Loucy (cell line): Measurements from ENCODE around the gene ACVR2B.
"Not testable (repeated sequence)": the region's sequence is repeated elsewhere in the genome, so short reads cannot be mapped to it uniquely, and the experiment has no call there.

ENCODE experiments used
- EZH2phosphoT487 ChIP-seq: fragments of 200-600 bp; IDR thresholded peaks from 2 replicates; pipeline ENCODE4 v1.6.1; 2018; ENCODE audit warnings: antibody characterized with exemption, mild to moderate bottlenecking, moderate library complexity, borderline replicate concordance
- TF ChIP-seq, protein P1 (sequence below): fragments of 200-600 bp; sonication (generic); conservative IDR thresholded peaks from 2 replicates; pipeline ENCODE4 v1.5.1; 2014; ENCODE audit warnings: mild to moderate bottlenecking, antibody characterized with exemption, low read length

DNA sequence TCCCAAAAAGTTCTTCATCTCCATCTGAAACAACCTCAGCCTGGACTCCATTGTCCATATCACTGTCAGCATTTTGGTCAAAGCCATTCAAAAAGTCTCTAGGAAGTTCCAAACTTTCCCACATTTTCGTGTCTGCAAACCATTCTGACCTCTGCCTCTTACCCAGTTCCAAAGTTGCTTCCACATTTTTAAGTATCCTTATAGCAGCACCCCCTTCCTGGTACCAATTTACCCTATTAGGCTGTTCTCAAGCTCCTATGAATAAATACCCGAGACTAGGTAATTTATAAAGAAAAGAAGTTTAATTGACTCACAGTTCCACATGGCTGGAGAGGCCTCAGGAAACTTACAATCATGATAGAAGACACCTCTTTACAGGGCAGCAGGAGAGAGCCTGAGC, 20.0 kb upstream of the ACVR2B start:
- TF ChIP-seq, protein P1, sequence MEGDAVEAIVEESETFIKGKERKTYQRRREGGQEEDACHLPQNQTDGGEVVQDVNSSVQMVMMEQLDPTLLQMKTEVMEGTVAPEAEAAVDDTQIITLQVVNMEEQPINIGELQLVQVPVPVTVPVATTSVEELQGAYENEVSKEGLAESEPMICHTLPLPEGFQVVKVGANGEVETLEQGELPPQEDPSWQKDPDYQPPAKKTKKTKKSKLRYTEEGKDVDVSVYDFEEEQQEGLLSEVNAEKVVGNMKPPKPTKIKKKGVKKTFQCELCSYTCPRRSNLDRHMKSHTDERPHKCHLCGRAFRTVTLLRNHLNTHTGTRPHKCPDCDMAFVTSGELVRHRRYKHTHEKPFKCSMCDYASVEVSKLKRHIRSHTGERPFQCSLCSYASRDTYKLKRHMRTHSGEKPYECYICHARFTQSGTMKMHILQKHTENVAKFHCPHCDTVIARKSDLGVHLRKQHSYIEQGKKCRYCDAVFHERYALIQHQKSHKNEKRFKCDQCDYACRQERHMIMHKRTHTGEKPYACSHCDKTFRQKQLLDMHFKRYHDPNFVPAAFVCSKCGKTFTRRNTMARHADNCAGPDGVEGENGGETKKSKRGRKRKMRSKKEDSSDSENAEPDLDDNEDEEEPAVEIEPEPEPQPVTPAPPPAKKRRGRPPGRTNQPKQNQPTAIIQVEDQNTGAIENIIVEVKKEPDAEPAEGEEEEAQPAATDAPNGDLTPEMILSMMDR, result not testable (repeated sequence)
- not testable (repeated sequence) for TF ChIP-seq EZH2phosphoT487
